K562 treated with DMSO at 1 percent for 24 hours (cell line): ENCODE measurements around the gene UTP11. TPM values are rescaled to one million over a fixed set of nuclear protein-coding genes. Genes with fewer than 3 reads are reported as not detected.

ENCODE experiments used
- total RNA-seq: library from RNA; unstranded; fragments of 300-600 nt; gene quantifications from 2 replicates; pipeline ENCODE4 v1.2.3, GENCODE V29; 2022; ENCODE audit warnings: low read depth; ENCODE audit not compliant: insufficient read depth

Gene UTP11, protein sequence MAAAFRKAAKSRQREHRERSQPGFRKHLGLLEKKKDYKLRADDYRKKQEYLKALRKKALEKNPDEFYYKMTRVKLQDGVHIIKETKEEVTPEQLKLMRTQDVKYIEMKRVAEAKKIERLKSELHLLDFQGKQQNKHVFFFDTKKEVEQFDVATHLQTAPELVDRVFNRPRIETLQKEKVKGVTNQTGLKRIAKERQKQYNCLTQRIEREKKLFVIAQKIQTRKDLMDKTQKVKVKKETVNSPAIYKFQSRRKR
- total RNA-seq = 43.6 and 46.5 TPM in 2 replicates

DNA sequence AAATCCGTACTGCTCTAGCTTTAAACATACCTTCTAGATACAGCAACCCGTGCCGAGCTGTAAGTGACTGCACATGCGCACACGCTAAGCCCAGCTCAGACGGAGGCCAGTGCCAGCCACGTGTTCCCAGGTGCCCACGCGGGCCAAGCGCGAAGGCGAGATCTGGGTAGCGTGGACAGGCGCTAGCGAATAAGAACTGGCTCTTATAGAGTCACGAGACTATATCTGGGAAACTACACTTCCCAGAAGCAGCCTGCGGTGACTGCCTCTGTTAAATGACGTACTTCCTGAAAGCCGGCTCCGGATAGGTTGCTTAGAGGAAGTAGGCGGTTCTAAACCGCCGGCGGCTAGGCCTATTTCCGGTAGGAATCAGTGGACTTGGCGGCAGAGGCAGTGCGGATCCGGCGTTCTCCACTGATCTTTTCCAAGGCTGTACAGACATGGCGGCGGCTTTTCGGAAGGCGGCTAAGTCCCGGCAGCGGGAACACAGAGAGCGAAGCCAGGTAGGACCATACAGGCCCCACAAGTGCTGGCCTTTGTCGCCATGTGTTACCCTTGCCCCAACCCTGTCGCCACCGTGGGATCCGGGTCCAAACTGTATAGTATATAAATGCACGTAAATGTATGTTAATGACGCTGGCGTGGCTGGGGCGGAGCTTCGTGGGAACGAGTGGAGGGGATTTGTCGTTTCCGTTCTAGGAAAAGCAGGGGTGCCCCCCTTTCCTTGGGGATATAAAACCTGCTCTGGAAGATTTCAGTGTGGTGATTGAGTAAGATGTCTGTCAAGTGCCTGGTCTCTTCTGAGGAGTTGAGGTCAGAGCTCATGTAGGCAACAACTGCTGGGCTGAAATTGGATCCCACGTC, at the start of gene UTP11:
UTP11 (plus strand) TSS at position 372 of the 864 bp plus-strand sequence; CDS start at position 441, 69 bp downstream.

DNA sequence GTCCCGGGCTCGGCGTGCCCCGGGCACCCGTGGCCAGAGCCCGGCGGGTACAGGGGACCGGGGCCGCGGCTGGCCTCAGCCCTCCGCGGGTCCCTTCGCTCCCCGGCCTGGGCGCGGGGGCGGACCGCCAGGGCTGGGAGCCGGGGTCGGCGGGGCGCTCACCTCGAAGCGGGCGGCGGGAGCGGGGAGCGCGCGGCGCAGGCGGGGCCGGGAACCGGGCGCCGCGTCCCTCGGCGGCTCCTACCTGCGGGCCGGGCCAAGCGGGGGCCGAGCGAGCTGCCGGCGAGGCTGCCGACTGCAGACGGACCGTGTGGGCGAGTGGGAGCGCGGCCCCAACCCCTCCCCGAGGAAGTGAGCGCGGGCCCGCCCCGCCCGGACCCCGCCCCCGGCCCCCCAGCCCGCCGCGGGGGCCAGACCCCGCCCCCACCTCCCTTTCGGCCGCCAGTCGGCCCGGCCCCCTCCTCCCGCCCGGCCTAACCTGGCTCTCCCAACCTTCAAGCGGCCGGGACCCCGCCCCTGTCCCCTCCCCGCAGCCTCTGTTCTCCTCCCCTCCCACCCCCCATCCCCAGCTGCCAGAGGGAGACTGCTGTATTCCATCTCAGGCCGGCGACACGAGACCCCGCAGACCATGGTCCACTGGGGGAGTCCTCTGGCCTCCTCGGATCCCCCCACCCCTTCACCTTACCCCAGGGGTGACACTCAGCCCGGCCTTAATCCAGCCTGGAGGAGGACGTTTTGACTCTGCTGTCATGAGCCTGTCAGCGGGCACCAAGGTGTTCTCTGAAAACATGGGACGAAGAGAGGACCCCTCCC, 7.1 kb upstream of the UTP11 start, which contains the start of gene FHL3:
FHL3 (minus strand) TSS at position 320 of the 813 bp plus-strand sequence. CDS start 6,102 bp downstream, outside the sequence.

DNA sequence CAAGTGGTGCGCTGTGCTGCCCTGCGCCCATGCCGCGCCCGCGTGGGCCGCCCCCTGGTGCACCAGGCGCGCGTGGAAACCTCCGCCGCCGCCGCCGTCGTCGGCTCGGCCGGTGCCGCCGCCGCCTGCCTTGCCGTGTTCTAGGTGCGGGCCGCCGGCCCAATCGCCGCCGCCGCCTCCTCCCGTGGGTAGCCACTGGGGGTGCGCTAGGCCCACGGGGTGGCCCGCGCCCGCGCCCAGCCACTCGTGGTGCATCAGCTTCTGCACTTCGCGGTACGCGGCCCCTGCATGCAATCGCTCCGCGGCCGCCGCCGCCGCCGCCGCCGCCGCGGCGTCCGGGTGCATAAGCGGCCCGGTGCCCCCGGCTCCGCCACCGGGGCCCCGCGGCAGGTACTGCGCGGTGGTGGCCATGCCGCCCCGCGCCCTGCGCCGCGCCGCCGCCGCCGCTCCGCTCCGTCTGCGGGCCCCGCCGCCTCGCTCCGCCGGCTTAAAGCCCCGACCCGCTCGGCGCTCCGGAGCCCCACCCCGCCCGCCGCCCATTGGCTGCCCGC, 33.9 kb downstream of the UTP11 start, which contains the start of gene POU3F1:
POU3F1 (minus strand) TSS at position 461 of the 551 bp plus-strand sequence; CDS start at position 411, 50 bp downstream.

Other genes starting within 250 kb of the UTP11 start
- gene EPHA10, start 247.6 kb upstream of the UTP11 start, total RNA-seq = not detected in 2 replicates
- 0.86 and 1.2 TPM in 2 replicates for gene MANEAL, start 218.9 kb upstream of the UTP11 start, total RNA-seq
- 113 and 233 TPM in 2 replicates for gene C1orf122, start 204.9 kb upstream of the UTP11 start, total RNA-seq
- gene YRDC, start 204.5 kb upstream of the UTP11 start, total RNA-seq = 48.8 and 52.4 TPM in 2 replicates
- 2.7 and 3.1 TPM in 2 replicates for gene MTF1, start 153.1 kb upstream of the UTP11 start, total RNA-seq
- 21.7 and 22.0 TPM in 2 replicates for gene INPP5B, start 65.7 kb upstream of the UTP11 start, total RNA-seq
- 93.9 and 120 TPM in 2 replicates for gene SF3A3, start 22.7 kb upstream of the UTP11 start, total RNA-seq
- 125 and 126 TPM in 2 replicates for gene FHL3, start 7.2 kb upstream of the UTP11 start, total RNA-seq
- 0.43 TPM in 1 of 2 replicates, not detected in the other for gene POU3F1, start 34.1 kb downstream of the UTP11 start, total RNA-seq